A549 (cell line): ENCODE data around the gene LRRC4C. TPM values are rescaled to one million over a fixed set of nuclear protein-coding genes. Genes with fewer than 3 reads are reported as not detected.

Experiments
- ATAC-seq, 2 experiments: fragments of 200-7000 bp in 1 of 2; fragments of >200 bp in 1 of 2; cut with Nextera tagmentation in 1 of 2; cut with Tn5 transposase in 1 of 2; 3 replicates each; pipeline versions ENCODE4 v1.8.0 to v1.9.1; 2018 to 2020; ENCODE audit warnings: mild to moderate bottlenecking in 1 of 2, moderate library complexity in 1 of 2
- CTCF ChIA-PET: fragments of 300-600 bp; sonication (Branson Sonifier 250); formaldehyde crosslinking; extraction: SDS; loops from one replicate; lab custom pipeline; 2021; ENCODE audit warnings: antibody characterized with exemption, inconsistent platforms; lab: Yijun Ruan, JAX
- POLR2A ChIA-PET: fragments of 350-600 bp; formaldehyde crosslinking; extraction: SDS; loops from one replicate; lab custom pipeline; 2021; ENCODE audit warnings: antibody characterized with exemption, inconsistent platforms; lab: Yijun Ruan, JAX
- DNase-seq, 2 experiments: peaks; one replicate each; pipeline versions ENCODE4 v3.0.0 to v3.0.0-alpha.2; 2011 to 2016; ENCODE audit warnings: low read depth in 1 of 2, low spot score in 1 of 2
- FAIRE-seq: peaks from 2 replicates; lab custom pipeline; 2011; peaks lifted over from hg19 to GRCh38; lab: Jason Lieb, UNC
- H3K27ac ChIP-seq, 2 experiments: fragments of >200 bp; sonication (Bioruptor Twin); formaldehyde crosslinking; 3 replicates each; pipeline ENCODE4 v1.5.1; 2016 to 2017
- H3K4me1 ChIP-seq: fragments of >200 bp; sonication (Bioruptor Twin); formaldehyde crosslinking; 3 replicates; pipeline ENCODE4 v1.6.1; 2016
- H3K4me2 ChIP-seq: fragments of >200 bp; sonication (Bioruptor Twin); formaldehyde crosslinking; 3 replicates; pipeline ENCODE4 v1.6.1; 2016
- H3K4me3 ChIP-seq: fragments of >200 bp; sonication (Bioruptor Twin); formaldehyde crosslinking; 3 replicates; pipeline ENCODE4 v1.5.1; 2016
- H3K9me3 ChIP-seq: fragments of >200 bp; sonication (Bioruptor Twin); formaldehyde crosslinking; 3 replicates; pipeline ENCODE4 v1.6.1; 2016
- ATOH8 ChIP-seq: fragments of 250-450 bp; sonication (Bioruptor Pico); IDR thresholded peaks from 2 replicates; pipeline ENCODE4 v1.5.0; 2020; ENCODE audit warnings: low read depth, mild to moderate bottlenecking, moderate library complexity
- BHLHE40 ChIP-seq: IDR thresholded peaks from 2 replicates; pipeline ENCODE4 v1.6.1; 2012; ENCODE audit warnings: low read depth, low read length, inconsistent platforms
- CBX8 ChIP-seq: fragments of 200-600 bp; sonication (generic); IDR thresholded peaks from 2 replicates; pipeline ENCODE4 v1.6.1; 2016
- CHD2 ChIP-seq: fragments of 150-350 bp; IDR thresholded peaks from 2 replicates; pipeline ENCODE4 v1.6.1; 2014; ENCODE audit warnings: low read length; ENCODE audit not compliant: partially characterized antibody
- E2F6 ChIP-seq: IDR thresholded peaks from 2 replicates; pipeline ENCODE4 v1.6.1; 2012; ENCODE audit warnings: low read depth, borderline replicate concordance
- EHMT2 ChIP-seq: fragments of 200-600 bp; sonication (generic); IDR thresholded peaks from 2 replicates; pipeline ENCODE4 v1.6.1; 2016; ENCODE audit warnings: antibody characterized with exemption, low read depth, mild to moderate bottlenecking, moderate library complexity
- ELK1 ChIP-seq: fragments of 150-350 bp; IDR thresholded peaks from 2 replicates; pipeline ENCODE4 v1.6.1; 2014; ENCODE audit warnings: low read depth, mild to moderate bottlenecking, low read length
- EP300 ChIP-seq, 2 experiments: fragments of >200 bp; sonication (Bioruptor Twin); formaldehyde crosslinking; IDR thresholded peaks; 2 replicates in 1 of 2; 3 replicates in 1 of 2; pipeline ENCODE4 v1.6.1; 2016 to 2017
- ESRRA ChIP-seq: fragments of 150-350 bp; IDR thresholded peaks from 2 replicates; pipeline ENCODE4 v1.6.1; 2014; ENCODE audit warnings: mild to moderate bottlenecking, low read length, borderline replicate concordance
- GATA3 ChIP-seq: IDR thresholded peaks from 2 replicates; pipeline ENCODE4 v1.6.1; 2012; ENCODE audit warnings: borderline replicate concordance
- HDAC2 ChIP-seq: fragments of 200-600 bp; sonication (generic); IDR thresholded peaks from 2 replicates; pipeline ENCODE4 v1.6.1; 2016
- HES2 ChIP-seq: fragments of >200 bp; sonication (Bioruptor Twin); formaldehyde crosslinking; IDR thresholded peaks from 2 replicates; pipeline ENCODE4 v1.6.1; 2016
- HEYL ChIP-seq: fragments of 250-450 bp; sonication (Bioruptor Pico); IDR thresholded peaks from 2 replicates; pipeline ENCODE4 v1.8.0; 2021; ENCODE audit warnings: mild to moderate bottlenecking, moderate library complexity
- HMGXB4 ChIP-seq: fragments of 250-450 bp; sonication (Bioruptor Pico); IDR thresholded peaks from 2 replicates; pipeline ENCODE4 v1.5.0; 2021; ENCODE audit warnings: mild to moderate bottlenecking, moderate library complexity, borderline replicate concordance
- HOXA7 ChIP-seq: fragments of 250-450 bp; sonication (Bioruptor Pico); IDR thresholded peaks from 2 replicates; pipeline ENCODE4 v1.5.0; 2020; ENCODE audit warnings: mild to moderate bottlenecking, moderate library complexity
- HOXB13 ChIP-seq: fragments of 250-450 bp; sonication (Bioruptor Pico); IDR thresholded peaks from 2 replicates; pipeline ENCODE4 v1.5.0; 2020; ENCODE audit warnings: low read depth, mild to moderate bottlenecking, moderate library complexity
- HOXB5 ChIP-seq: fragments of 250-450 bp; sonication (Bioruptor Pico); IDR thresholded peaks from 2 replicates; pipeline ENCODE4 v1.5.0; 2020; ENCODE audit warnings: mild to moderate bottlenecking, moderate library complexity
- JUNB ChIP-seq: fragments of >200 bp; sonication (Bioruptor Twin); formaldehyde crosslinking; IDR thresholded peaks from 2 replicates; pipeline ENCODE4 v1.6.1; 2016
- MAX ChIP-seq: IDR thresholded peaks from 2 replicates; pipeline ENCODE4 v1.6.1; 2012
- NFE2L2 ChIP-seq: fragments of 150-350 bp; conservative IDR thresholded peaks from 2 replicates; pipeline ENCODE4 v1.6.1; 2014; ENCODE audit warnings: low read length
- NPAS2 ChIP-seq: fragments of 250-450 bp; sonication (Bioruptor Pico); IDR thresholded peaks from 2 replicates; pipeline ENCODE4 v1.8.0; 2022; ENCODE audit warnings: mild to moderate bottlenecking, moderate library complexity, borderline replicate concordance
- POLR2A ChIP-seq: IDR thresholded peaks from 2 replicates; pipeline ENCODE4 v1.6.1; 2012; ENCODE audit warnings: mild to moderate bottlenecking, low read length
- RAD21 ChIP-seq, 2 experiments: fragments of >200 bp in 1 of 2; sonication (Bioruptor Twin) in 1 of 2; formaldehyde crosslinking in 1 of 2; IDR thresholded peaks in 1 of 2; conservative IDR thresholded peaks in 1 of 2; 2 replicates in 1 of 2; 3 replicates in 1 of 2; pipeline ENCODE4 v1.6.1; 2012 to 2018; ENCODE audit warnings: inconsistent platforms in 1 of 2
- RARB ChIP-seq: fragments of 250-450 bp; sonication (Bioruptor Pico); IDR thresholded peaks from 2 replicates; pipeline ENCODE4 v1.8.0; 2021; ENCODE audit warnings: mild to moderate bottlenecking, moderate library complexity
- TFCP2L1 ChIP-seq: fragments of 250-450 bp; sonication (Bioruptor Pico); IDR thresholded peaks from 2 replicates; pipeline ENCODE4 v1.5.0; 2021; ENCODE audit warnings: mild to moderate bottlenecking
- ZC3H11A ChIP-seq: fragments of 450-650 bp; IDR thresholded peaks from 2 replicates; pipeline ENCODE4 v1.6.1; 2014; ENCODE audit warnings: antibody characterized with exemption, mild to moderate bottlenecking
- ZNF302 ChIP-seq: fragments of 250-450 bp; sonication (Bioruptor Pico); IDR thresholded peaks from 2 replicates; pipeline ENCODE4 v1.9.0; 2021; ENCODE audit warnings: inconsistent platforms, mild to moderate bottlenecking, moderate library complexity
- ZSCAN20 ChIP-seq: fragments of 250-450 bp; sonication (Bioruptor Pico); IDR thresholded peaks from 2 replicates; pipeline ENCODE4 v1.8.0; 2022; ENCODE audit warnings: mild to moderate bottlenecking, moderate library complexity
- WGBS: methylation state at CpG from one replicate; pipeline ENCODE4 v1.1.6; 2017; ENCODE audit errors: missing lambda C conversion rate; 5-methylcytosine and 5-hydroxymethylcytosine counted together
- polyA plus RNA-seq, 4 experiments: library from polyadenylated mRNA; depleted of rRNA in 3 of 4; stranded (reverse); fragments of >200 nt; fragmentation: RNase III in 1 of 4; extraction: RNeasy Plus Mini Kit Qiagen cat#74134 plus additional on column Dnase treatment in 1 of 4; gene quantifications; 2 replicates in 3 of 4; 3 replicates in 1 of 4; pipeline ENCODE4 v1.2.3, GENCODE V29; 2011 to 2017

The LRRC4C gene
- polyA plus RNA-seq, 2 of the 4 experiments (the other 2 are of a cell fraction): not detected

GRCh38 chr11:41281131-41281742, 178.2 kb downstream of the LRRC4C start:
- Histone ChIP-seq H3K9me3 (no peaks in the 10 kb centered on the region), H3K27ac (no peak overlapping the region), H3K4me3 (no peak overlapping the region), H3K4me1 (no peaks in the 10 kb centered on the region), H3K4me2 (no peak overlapping the region)
- DNase-seq (no peak), ATAC-seq (no peak), FAIRE-seq (no peak)
- ChIA-PET POLR2A (no interaction called here), CTCF (no interaction called here)
- WGBS: 4% methylated on average over 7 of the region's 7 CpGs
- TF ChIP-seq ZC3H11A (no peak), HEYL (CRISPR knock-in tag) (no peak), CBX8 (no peak), NPAS2 (no peak), EP300 (IDR thresholded peaks at IDR 0.05) (no peak), ELK1 (no peak), GATA3 (no peak), ZSCAN20 (CRISPR knock-in tag) (no peak), JUNB (no peak), NFE2L2 (no peak), HDAC2 (no peak), ESRRA (no peak), HOXB13 (CRISPR knock-in tag) (no peak), TFCP2L1 (CRISPR knock-in tag) (no peak), RARB (CRISPR knock-in tag) (no peak), E2F6 (no peak), BHLHE40 (no peak), HES2 (no peak), CHD2 (no peak), HOXA7 (CRISPR knock-in tag) (no peak)

GRCh38 chr11:41274831-41275230, 184.6 kb downstream of the LRRC4C start:
- Histone ChIP-seq H3K4me1 (no peaks in the 10 kb centered on the region), H3K9me3 (no peaks in the 10 kb centered on the region), H3K27ac (no peak overlapping the region), H3K4me3 (no peak overlapping the region), H3K4me2 (no peak overlapping the region)
- DNase-seq: no peak
- FAIRE-seq: no peak
- POLR2A ChIA-PET: no interaction called here
- WGBS: 24% methylated on average over 8 of the region's 8 CpGs
- CTCF ChIA-PET: interaction anchor here (0.6 kb wide), 1 partner anchor 342 kb away, joined by 3 read pairs; no protein-coding TSS in a partner anchor
- TF ChIP-seq EHMT2: no peak
- no peak for TF ChIP-seq HDAC2
- TF ChIP-seq ZNF302: no peak
- no peak for TF ChIP-seq POLR2A
- TF ChIP-seq ESRRA: no peak
- TF ChIP-seq ATOH8 (CRISPR knock-in tag): no peak
- no peak for TF ChIP-seq MAX
- TF ChIP-seq RAD21 (conservative IDR thresholded peaks at IDR 0.05 in 1 of 2, IDR thresholded peaks at IDR 0.05 in 1 of 2): no peak
- TF ChIP-seq HMGXB4: no peak
- TF ChIP-seq HOXB5: no peak
- ATAC-seq: no peak
